ENCODE results near the gene CENPN.

Gene CENPN

DNA sequence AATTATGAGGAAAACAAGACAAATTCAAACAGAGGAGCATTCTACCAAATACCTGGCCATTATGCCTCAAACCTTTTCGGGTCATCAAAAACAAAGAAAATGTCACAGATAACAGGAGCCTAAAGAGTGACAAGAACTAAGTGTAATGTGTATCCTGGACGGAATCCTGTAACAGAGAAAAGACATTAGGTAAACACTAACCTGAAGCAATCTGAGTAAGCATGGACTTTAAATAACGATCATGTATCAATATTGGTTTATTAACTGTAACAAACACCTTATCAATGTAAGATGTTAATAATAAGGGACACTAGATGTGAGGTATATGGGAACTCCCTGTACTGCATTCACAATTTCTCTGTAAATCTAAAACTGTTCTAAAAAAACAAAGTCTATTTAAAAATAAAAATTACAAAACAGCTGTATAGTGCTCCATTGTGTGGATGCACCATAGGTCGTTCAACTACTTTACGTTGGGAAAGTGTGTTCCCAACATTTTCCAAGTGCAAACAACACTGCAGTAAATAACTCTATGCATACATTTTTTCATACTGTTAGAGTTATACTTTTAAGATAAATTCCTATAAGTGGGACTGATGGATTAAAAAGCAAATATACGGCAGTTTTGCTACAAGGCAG lies 15.1 kb upstream of the CENPN start:
- no peak for DNase-seq (ENCODE audit: low spot score)

GRCh38 chr16:80992676-80993293 lies 14.2 kb upstream of the CENPN start:
- no peak for DNase-seq (ENCODE audit: low spot score)

DNA sequence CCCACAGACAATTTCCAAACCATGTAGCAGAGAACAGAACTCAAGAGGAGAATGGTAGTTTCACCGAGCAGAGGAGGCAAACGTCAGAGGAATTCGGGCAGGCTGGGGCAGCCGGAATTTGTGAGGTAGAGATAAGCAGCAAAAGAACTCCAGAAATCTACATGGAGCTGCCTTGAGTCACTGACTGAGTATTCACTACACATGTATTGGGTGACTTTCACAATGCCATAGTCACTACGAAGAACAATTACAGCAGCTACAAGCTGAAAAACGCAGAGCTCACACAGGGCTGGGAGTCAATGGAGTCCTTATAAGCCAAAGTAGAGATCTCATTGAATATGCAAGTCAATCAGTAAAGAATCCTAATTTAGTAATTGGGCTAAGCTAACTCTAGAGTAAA lies 13.7 kb upstream of the CENPN start:
- peak; percentile 46 for DNase-seq (ENCODE audit: low spot score)

DNA sequence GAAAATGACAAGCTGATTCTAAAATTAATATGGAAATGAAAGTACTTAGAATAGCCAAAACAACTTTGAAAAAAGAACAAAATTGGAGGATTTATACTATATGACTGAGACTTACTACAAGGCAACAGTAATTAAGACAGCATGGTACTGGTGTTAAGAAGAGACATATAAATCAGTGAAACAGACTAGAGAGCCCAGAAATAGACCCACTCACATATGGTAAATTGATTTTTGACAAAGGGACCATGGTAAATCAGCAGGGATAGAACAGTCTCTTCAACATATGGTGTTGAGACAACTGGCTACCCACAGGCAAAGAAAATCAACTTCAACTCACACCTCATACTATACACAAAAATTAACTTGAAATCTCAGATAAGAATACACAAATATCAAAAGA lies 13.2 kb upstream of the CENPN start:
- no peak for DNase-seq (ENCODE audit: low spot score)

DNA sequence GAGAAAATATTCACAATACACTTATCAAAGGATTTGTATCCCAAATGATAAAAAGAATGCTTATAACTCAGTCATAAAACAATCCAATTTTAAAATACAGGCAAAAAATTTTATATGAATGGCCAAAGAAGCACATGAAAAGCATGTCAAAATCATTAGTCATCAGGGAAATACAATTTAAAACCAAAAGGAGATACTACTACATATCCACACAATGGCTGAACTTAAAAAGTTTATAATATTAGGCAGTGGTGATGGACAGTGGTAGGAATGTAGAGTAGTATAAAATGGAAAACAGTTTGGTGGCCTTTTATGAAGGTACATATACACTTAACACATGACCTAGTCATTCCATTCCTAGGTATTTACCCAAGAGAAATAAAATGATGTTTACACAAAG lies 12.6 kb upstream of the CENPN start:
- no peak for DNase-seq (ENCODE audit: low spot score)

GRCh38 chr16:80996688-80997138 lies 10.3 kb upstream of the CENPN start:
- DNase-seq (ENCODE audit: low spot score), result no peak

- no peak for DNase-seq (ENCODE audit: low spot score)
Observed at GRCh38 chr16:80997139-80997798, 9.7 kb upstream of the CENPN start.

GRCh38 chr16:80997964-80998620 lies 8.9 kb upstream of the CENPN start:
- no peak for DNase-seq (ENCODE audit: low spot score)

DNA sequence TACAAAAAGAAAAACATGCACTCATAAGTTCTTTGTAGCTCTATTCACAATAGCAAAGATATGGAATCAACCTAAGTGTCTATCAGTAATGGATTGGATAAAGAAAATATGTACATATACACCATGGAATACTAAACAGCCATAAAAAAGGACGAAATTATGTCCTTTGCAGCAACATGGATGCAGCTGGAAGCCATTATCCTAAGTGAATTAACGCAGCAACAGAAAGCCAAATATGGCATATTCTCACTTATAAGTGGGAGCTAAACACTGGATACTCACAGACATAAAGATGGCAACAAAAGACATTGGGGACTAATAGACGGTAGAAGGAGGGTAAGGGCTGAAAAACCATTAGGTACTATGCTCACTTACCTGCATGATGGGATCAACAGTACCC lies 6.1 kb upstream of the CENPN start:
- no peak for DNase-seq (ENCODE audit: low spot score)

- DNase-seq (ENCODE audit: low spot score), result no peak
Observed at GRCh38 chr16:81001330-81001729, 5.7 kb upstream of the CENPN start.

GRCh38 chr16:81003064-81003463 lies 4.0 kb upstream of the CENPN start:
- DNase-seq (ENCODE audit: low spot score), result no peak

DNA sequence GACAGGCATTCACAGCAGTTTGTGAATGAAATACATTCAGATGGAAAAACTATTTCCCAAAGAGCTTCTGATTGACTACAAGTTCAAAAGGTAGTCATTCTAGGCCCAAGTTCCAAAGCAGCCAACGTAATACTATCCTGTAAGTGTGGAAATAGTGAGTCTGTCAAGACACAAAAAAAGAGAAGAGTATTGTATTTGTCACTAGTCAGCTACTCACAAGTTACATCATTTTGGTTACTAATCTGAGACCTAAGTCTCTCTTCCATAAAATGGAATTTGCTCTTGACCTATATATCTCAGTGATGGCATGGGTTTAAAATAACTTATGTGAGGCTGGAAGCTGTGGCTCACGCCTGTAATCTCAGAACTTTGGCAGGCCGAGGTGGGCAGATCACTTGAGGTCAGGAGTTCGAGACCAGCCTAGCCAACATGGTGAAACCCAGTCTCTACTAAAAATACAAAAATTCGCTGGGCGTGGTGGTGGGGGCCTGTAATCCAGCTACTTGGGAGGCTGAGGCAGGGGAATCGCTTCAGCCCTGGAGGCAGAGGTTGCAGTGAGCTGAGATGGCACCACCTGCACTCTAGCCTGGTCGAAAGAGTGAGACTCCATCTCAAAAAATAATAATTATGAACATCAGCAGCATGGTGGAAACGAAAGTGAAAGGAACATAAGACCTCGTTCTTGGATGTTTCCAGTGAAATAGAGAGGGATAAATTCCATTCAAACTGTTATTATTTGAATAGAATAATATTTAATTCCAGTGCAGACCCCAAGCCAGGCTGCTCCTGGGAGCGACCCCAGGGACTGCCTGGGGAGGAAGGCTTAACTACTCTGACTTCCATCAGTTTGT lies 3.2 kb upstream of the CENPN start:
- no peak for DNase-seq (ENCODE audit: low spot score)

- DNase-seq (ENCODE audit: low spot score), result peak; percentile 47
Observed at GRCh38 chr16:81004646-81005353, 2.2 kb upstream of the CENPN start.

DNA sequence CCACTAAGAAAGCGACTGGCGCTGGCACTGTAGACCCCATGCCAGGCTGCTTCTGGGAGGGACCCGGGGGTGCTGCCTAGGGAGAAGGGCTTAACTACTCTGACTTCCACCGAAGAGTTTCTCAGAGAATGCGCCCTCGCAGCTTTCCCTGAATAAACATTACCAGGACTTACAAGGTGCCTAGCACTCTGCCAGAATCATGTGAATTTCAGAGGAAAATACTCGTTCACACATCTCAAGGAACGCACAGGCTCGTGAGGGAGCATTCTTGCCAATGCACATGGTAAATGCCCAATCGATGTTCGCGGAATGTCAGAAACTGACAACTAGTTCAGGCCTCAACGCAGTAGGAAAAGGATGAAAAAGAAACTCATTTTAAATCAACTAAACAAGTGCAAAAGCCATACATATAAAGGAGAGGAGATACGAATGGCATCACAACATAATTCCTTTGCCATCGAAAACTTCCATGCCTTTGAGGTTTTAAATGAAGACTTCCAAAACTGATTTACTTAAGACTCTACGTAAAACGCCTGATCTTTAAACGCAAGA lies 1.3 kb upstream of the CENPN start:
- no peak for DNase-seq (ENCODE audit: low spot score)

DNA sequence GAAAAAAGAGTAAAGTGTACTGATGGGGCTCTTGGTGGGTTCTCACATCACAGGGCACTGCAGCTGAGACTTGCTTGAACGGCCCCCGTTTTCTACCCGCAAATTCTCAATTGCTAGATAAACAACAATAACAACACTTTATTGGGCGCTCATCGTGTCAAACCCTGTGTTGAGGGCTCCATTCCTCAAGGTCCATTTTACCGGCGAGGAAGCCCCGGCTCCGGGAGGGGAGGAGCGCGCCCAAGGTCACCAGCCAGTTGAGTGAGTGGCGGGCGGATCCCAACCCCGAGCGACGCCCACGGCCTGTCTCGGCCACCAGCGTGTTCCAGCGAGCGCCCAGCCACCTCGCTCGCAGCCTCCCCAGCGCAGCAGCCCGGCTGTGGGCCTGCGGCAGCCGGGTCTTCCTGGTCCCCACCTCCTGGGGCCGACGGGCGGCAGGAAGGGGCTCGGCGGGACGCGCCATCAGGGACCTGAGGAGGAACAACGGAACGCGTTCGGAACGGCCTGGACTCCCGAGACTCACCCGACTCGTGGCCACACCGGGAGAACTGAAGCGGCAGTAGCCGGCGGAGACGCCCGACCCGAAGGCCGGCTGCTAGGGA lies 702 bp upstream of the CENPN start:
- DNase-seq (ENCODE audit: low spot score), result peak; percentile 41

DNA sequence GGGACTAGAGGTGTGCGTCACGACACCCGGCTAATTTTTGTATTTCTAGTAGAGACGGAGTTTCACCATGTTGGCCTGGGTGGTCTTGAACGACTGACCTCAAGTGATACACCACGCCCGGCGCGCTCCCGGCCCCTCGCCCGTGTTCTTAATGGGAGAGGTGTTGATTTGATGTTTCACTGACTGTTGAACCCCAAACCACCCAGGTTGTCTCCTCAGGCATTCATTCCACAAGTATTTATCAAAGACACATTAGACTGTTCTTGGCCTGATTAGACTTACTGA lies 1.4 kb downstream of the CENPN start:
- DNase-seq (ENCODE audit: low spot score), result no peak

GRCh38 chr16:81012974-81013373 lies 6.0 kb downstream of the CENPN start:
- no peak for DNase-seq (ENCODE audit: low spot score)

- DNase-seq (ENCODE audit: low spot score), result no peak
Observed at GRCh38 chr16:81014672-81015071, 7.7 kb downstream of the CENPN start.

GRCh38 chr16:81018496-81018895 lies 11.5 kb downstream of the CENPN start:
- peak; percentile 88 for DNase-seq (ENCODE audit: low spot score)

GRCh38 chr16:81026429-81026828 lies 19.4 kb downstream of the CENPN start:
- DNase-seq (ENCODE audit: low spot score), result no peak
